ENCODE data around the gene SDC1. TPM values are rescaled to one million over a fixed set of nuclear protein-coding genes. Genes with fewer than 3 reads are reported as not detected.
A peak's percentile ranks its signal among the peaks of the same experiment; 100 is the strongest.

Gene SDC1
- total and polyA plus RNA-seq, 2 of the 8 experiments (the other 6 are each of a cell fraction or from before 2014, with no cell fraction given), result 45.3 to 73.3 TPM

- 88% methylated on average over 2 of the region's 2 CpGs; no CpG with 5 or more reads in 1 of the 2 experiments for WGBS, 2 experiments (ENCODE audit: extremely low coverage in 1 of 2, insufficient coverage in 1 of 2, insufficient read length in 1 of 2, insufficient replicate concordance in 2 of 2, low coverage in 1 of 2, low lambda C conversion rate in 2 of 2, missing lambda C conversion rate in 1 of 2)
- FAIRE-seq, result no peak
- TF ChIP-seq BRCA1 (IDR thresholded peaks at IDR 0.05; ENCODE audit: low read depth, low read length) (no peak), KDM1A (IDR thresholded peaks at IDR 0.05; ENCODE audit: borderline replicate concordance, low read length) (no peak), SIN3A (conservative IDR thresholded peaks at IDR 0.05 in 1 of 2, IDR thresholded peaks at IDR 0.05 in 1 of 2; ENCODE audit: low read depth in 1 of 2, low read length in 2 of 2) (no peak), NANOG (IDR thresholded peaks at IDR 0.05; ENCODE audit: insufficient read depth, low read depth, low read length, poor library complexity, severe bottlenecking) (no peak), TAF1 (IDR thresholded peaks at IDR 0.05; ENCODE audit: low read depth, low read length) (no peak), EZH2 (IDR thresholded peaks at IDR 0.05; ENCODE audit: low read depth, low read length, severe bottlenecking) (no peak), ZNF274 (IDR thresholded peaks at IDR 0.05; ENCODE audit: borderline replicate concordance, extremely low read depth, low read length) (no peak), RXRA (IDR thresholded peaks at IDR 0.05; ENCODE audit: insufficient read depth, low read depth, low read length) (no peak), JUN (IDR thresholded peaks at IDR 0.05; ENCODE audit: low read depth, low read length) (no peak), PHF8 (conservative IDR thresholded peaks at IDR 0.05; ENCODE audit: low read depth, low read length) (no peak), CHD2 (IDR thresholded peaks at IDR 0.05; ENCODE audit: low read length) (no peak), CEBPB (IDR thresholded peaks at IDR 0.05; ENCODE audit: low read depth, low read length) (no peak), SRF (IDR thresholded peaks at IDR 0.05; ENCODE audit: low read depth, low read length) (no peak), POLR2AphosphoS5 (IDR thresholded peaks at IDR 0.05; ENCODE audit: low read depth, low read length) (no peak), SIRT6 (IDR thresholded peaks at IDR 0.05; ENCODE audit: low read length) (no peak)
These were observed 32.1 kb downstream of the SDC1 start for GRCh38 chr2:20192781-20193180.

More at GRCh38 chr2:20192781-20193180, 32.1 kb downstream of the SDC1 start:
- H3K56ac ChIP-seq (replicated peaks; ENCODE audit: insufficient read length, low read depth, low read length), result no peak overlapping the region
- no peaks in the 10 kb centered on the region for H3K9me3 ChIP-seq (ENCODE audit: insufficient read depth in 2 of 2, low read depth in 1 of 2, low read length in 1 of 2)
- H2BK5ac ChIP-seq (ENCODE audit: low read depth, low read length), result no peak overlapping the region
- H3K4me2 ChIP-seq (ENCODE audit: insufficient read depth in 1 of 2, low read depth in 2 of 2, low read length in 2 of 2), result no peak overlapping the region
- peaks cover 0 to 23% (median 11%) of the 10 kb centered on the region in 4 experiments; a peak in 6 of 7 replicates for H3K4me1 ChIP-seq (replicated peaks in 1 of 4; ENCODE audit: control insufficient read depth in 3 of 4, insufficient read depth in 4 of 4, low read length in 3 of 4)
- no peak overlapping the region for H3K4me3 ChIP-seq (ENCODE audit: extremely low read depth in 1 of 4, insufficient read depth in 2 of 4, low read depth in 3 of 4, low read length in 4 of 4)
- H4K8ac ChIP-seq (ENCODE audit: extremely low read depth, insufficient read depth, low read length), result no peak overlapping the region; the same call in 1 of the 2 replicates
- H2BK20ac ChIP-seq (ENCODE audit: low read length), result no peak overlapping the region
- no peak overlapping the region for H2AK5ac ChIP-seq (ENCODE audit: low read depth, low read length)
- H3K36me3 ChIP-seq (ENCODE audit: control insufficient read depth in 2 of 4, insufficient read depth in 4 of 4, low read length in 3 of 4), result no peaks in the 10 kb centered on the region
- H4K91ac ChIP-seq (replicated peaks; ENCODE audit: insufficient read length, low read length), result no peak overlapping the region
- CTCF ChIA-PET (ENCODE audit: partially characterized antibody), result interaction anchor here (0.9 to 17.4 kb wide), 9 partner anchors 10 to 85 kb away, joined by 3 to 163 read pairs (median 36); no protein-coding TSS in a partner anchor
- H3K23ac ChIP-seq (ENCODE audit: insufficient read length), result no peak overlapping the region
- H3K14ac ChIP-seq (ENCODE audit: insufficient read length), result no peak overlapping the region
- H3K4ac ChIP-seq (replicated peaks; ENCODE audit: insufficient read length, low read depth, low read length), result no peak overlapping the region
- no peak overlapping the region for H2BK120ac ChIP-seq (replicated peaks; ENCODE audit: low read depth, low read length)
- H3K23me2 ChIP-seq (ENCODE audit: low read depth, low read length), result no peaks in the 10 kb centered on the region
- peak overlapping the region; percentile 25; the same call in 1 of the 2 replicates for H2BK15ac ChIP-seq (ENCODE audit: low read length)
- no peaks in the 10 kb centered on the region; a peak in 3 of 7 replicates for H3K27me3 ChIP-seq (replicated peaks in 1 of 4; ENCODE audit: control insufficient read depth in 3 of 4, extremely low read depth in 1 of 4, insufficient read depth in 3 of 4, low read length in 3 of 4)
- POLR2A ChIA-PET (ENCODE audit: partially characterized antibody), result interaction anchor here (1.2 to 2.1 kb wide), 2 partner anchors 20 to 32 kb away, joined by 5 read pairs; partner anchors contain the start of gene SDC1
- H3K79me2 ChIP-seq (ENCODE audit: control insufficient read depth in 1 of 2, insufficient read depth in 2 of 2, low read length in 2 of 2), result no peaks in the 10 kb centered on the region
- no peak overlapping the region for H4K5ac ChIP-seq (ENCODE audit: insufficient read length, low read depth, low read length)
- no peak overlapping the region for H3K27ac ChIP-seq (ENCODE audit: low read depth, low read length)
- no peaks in the 10 kb centered on the region for H4K20me1 ChIP-seq (replicated peaks in 1 of 2; ENCODE audit: control insufficient read depth in 1 of 2, insufficient read depth in 2 of 2, low read length in 2 of 2)
- H3K9ac ChIP-seq (replicated peaks in 1 of 4; ENCODE audit: extremely low read depth in 1 of 4, low read depth in 3 of 4, low read length in 3 of 4), result no peak overlapping the region
- no peak overlapping the region for H3K18ac ChIP-seq (ENCODE audit: extremely low read depth, low read length)
- no peak overlapping the region for H2BK12ac ChIP-seq (ENCODE audit: low read depth, low read length)
- no peaks in the 10 kb centered on the region for H3K79me1 ChIP-seq (ENCODE audit: low read depth, low read length)
- no peak overlapping the region for H2AFZ ChIP-seq (ENCODE audit: low read length)
- DNase-seq (ENCODE audit: low read depth in 1 of 2, low spot score in 2 of 2), result no peak
